ENCODE data around the gene SCARF2. TPM values are rescaled to one million over a fixed set of nuclear protein-coding genes. Genes with fewer than 3 reads are reported as not detected.

Gene SCARF2
- total and polyA plus RNA-seq, 11 donors = 1.5 to 10.1 (median 2.8) TPM

DNA sequence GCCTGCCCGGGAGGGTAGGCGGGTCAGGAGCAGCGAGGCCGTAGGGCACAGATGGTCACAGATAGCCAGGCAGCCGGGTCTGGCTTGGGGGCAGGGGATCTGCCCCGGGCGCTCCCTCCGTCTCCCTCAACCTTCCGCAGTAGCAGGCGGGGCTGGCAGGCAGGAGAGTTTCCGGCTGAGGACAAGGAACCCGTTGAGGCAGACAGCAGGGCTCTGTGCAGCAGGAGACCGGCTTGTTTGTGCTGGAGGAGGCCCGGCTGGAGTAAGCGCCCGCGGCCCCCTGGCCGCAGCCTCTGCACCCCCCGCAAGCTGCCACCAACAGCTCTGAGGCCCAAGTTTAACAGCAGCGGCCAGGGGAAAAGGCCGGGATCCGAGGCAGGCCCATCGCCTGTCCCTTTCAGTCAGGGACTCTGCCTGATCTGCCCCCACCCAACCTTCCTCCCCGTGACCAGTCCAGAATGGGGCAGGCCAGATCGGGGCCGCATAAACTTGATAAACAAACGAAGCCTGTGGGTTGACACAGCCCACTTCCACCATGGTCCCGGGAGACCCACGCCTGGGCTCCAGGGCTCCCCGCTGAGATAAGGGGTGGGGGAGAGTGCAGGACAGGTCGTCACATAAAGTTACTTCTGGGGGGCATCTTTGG is 13.6 kb downstream of the SCARF2 start:
- DNase-seq = peak in 1 of 5 donors; percentile 62
- peaks cover 0 to 26% (median 0%) of the 10 kb centered on the region in 9 donors for H3K27me3 ChIP-seq

DNA sequence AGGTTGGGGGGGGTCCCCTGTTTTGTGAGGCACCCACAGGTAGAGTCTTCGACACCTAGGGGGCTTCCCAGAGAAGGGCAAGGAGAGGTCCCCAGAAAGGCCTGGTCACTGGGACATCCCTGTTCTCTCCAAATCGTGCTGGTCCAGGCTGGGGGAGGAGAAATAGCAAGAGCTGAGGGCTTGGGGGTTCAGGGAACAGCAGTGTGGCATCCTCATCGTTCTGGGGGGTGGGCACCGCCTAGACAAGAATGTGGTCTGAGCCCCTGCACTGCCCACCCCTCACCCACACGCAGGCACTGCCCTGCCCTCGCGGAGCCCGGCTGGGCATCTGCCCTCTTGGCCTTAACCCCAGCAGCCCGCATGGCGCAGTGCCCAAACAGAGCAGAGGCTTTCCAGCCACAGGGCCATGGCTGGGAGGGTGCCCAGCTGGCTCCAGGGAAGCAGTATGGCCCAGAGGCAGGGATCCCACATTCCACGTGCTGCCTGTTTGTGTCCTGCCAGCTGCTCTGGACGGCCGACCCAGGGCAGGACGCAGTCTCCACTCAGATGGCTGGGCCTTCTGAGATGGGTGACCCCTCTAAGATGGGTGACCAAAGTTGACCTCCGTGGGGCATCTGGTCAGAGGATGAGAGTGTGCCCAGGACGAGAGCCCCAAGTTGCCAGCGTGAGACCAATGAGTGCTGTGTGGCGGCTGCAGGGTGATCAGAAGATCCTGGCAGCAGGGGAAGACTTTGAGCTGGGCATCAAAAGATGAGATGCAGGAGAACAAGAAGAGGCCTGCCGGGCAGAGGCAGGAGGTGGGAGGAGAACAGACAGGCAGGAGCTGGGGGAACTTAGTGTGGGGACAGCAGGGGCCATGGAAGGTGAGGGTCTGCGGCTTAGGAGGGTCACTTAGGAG is 14.4 kb downstream of the SCARF2 start:
- Histone ChIP-seq H3K27me3 (peaks cover 0 to 26% (median 0%) of the 10 kb centered on the region in 9 donors), H3K4me3 (no peak overlapping the region), H3K9me3 (no peaks in the 10 kb centered on the region), H3K27ac (peak overlapping the region in 10 of 12 donors; percentile 18 to 74 (median 42)), H3K36me3 (peaks cover 0 to 11% (median 0%) of the 10 kb centered on the region in 9 donors), H3K4me1 (peaks cover 0 to 40% (median 23%) of the 10 kb centered on the region in 12 donors)
- peak; percentile 77 to 87 (median 85) for ATAC-seq
- 43 to 55% (median 54%) methylated on average over 19 to 20 of the region's 20 CpGs for WGBS, 4 donors
- DNase-seq = peak; percentile 78 to 91 (median 83)
- intact Hi-C loops (cut with DNase I) = loop anchor here in 5 of 10 donors (5.0 to 10.0 kb wide), 4 partner anchors 69 to 282 kb away; partner anchors contain the start of gene KLHL22 (in 2 of the 5)
- TF ChIP-seq, protein P1, sequence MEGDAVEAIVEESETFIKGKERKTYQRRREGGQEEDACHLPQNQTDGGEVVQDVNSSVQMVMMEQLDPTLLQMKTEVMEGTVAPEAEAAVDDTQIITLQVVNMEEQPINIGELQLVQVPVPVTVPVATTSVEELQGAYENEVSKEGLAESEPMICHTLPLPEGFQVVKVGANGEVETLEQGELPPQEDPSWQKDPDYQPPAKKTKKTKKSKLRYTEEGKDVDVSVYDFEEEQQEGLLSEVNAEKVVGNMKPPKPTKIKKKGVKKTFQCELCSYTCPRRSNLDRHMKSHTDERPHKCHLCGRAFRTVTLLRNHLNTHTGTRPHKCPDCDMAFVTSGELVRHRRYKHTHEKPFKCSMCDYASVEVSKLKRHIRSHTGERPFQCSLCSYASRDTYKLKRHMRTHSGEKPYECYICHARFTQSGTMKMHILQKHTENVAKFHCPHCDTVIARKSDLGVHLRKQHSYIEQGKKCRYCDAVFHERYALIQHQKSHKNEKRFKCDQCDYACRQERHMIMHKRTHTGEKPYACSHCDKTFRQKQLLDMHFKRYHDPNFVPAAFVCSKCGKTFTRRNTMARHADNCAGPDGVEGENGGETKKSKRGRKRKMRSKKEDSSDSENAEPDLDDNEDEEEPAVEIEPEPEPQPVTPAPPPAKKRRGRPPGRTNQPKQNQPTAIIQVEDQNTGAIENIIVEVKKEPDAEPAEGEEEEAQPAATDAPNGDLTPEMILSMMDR (IDR thresholded peaks at IDR 0.05) = no peak
- no peak for TF ChIP-seq POLR2A (IDR thresholded peaks at IDR 0.05)

More for the DNA sequence above, 13.6 kb downstream of the SCARF2 start:
- H3K27ac ChIP-seq = peak overlapping the region in 10 of 12 donors; percentile 18 to 74 (median 42)
- intact Hi-C loops (cut with DNase I) = loop anchor here in 5 of 10 donors (5.0 to 10.0 kb wide), 4 partner anchors 68 to 281 kb away; partner anchors contain the start of gene KLHL22 (in 2 of the 5)
- peaks cover 0 to 18% (median 6%) of the 10 kb centered on the region in 9 donors for H3K36me3 ChIP-seq
- H3K9me3 ChIP-seq = no peaks in the 10 kb centered on the region
- peak in 2 of 4 donors; percentile 7 to 9 for ATAC-seq
- 45 to 67% (median 58%) methylated on average over 25 to 31 of the region's 31 CpGs for WGBS, 4 donors
- peaks cover 0 to 37% (median 21%) of the 10 kb centered on the region in 12 donors for H3K4me1 ChIP-seq
- TF ChIP-seq POLR2A (IDR thresholded peaks at IDR 0.05) = no peak
- TF ChIP-seq, protein P1 (IDR thresholded peaks at IDR 0.05) = no peak
- peak overlapping the region in 3 of 12 donors; percentile 25 to 33 (median 28) for H3K4me3 ChIP-seq

GRCh38 chr22:20422271-20423007 is 15.2 kb downstream of the SCARF2 start:
- Histone ChIP-seq H3K9me3 (no peaks in the 10 kb centered on the region), H3K4me3 (no peak overlapping the region), H3K27ac (peak overlapping the region in 3 of 12 donors; percentile 24 to 62 (median 34)), H3K27me3 (peaks cover 0 to 26% (median 0%) of the 10 kb centered on the region in 9 donors), H3K36me3 (peaks cover 0 to 11% (median 0%) of the 10 kb centered on the region in 9 donors), H3K4me1 (peaks cover 0 to 45% (median 23%) of the 10 kb centered on the region in 12 donors)
- ATAC-seq = no peak
- no peak for TF ChIP-seq POLR2A (IDR thresholded peaks at IDR 0.05)
- TF ChIP-seq, protein P1 (IDR thresholded peaks at IDR 0.05) = no peak
- peak in 1 of 5 donors; percentile 59 for DNase-seq
- intact Hi-C loops (cut with DNase I) = loop anchor here in 5 of 10 donors (5.0 to 10.0 kb wide), 4 partner anchors 70 to 282 kb away; partner anchors contain the start of gene KLHL22 (in 2 of the 5)
- WGBS, 4 donors = 65 to 77% (median 69%) methylated on average over 21 of the region's 21 CpGs
